ENCODE results near the gene CACNB3.

GRCh38 chr12:48823281-48823680 is 5.0 kb downstream of the CACNB3 start:
- TF ChIP-seq CTCF (IDR thresholded peaks at IDR 0.05; ENCODE audit: poor library complexity) (no peak), EZH2 (IDR thresholded peaks at IDR 0.05; ENCODE audit: borderline replicate concordance) (no peak), EZH2phosphoT487 (IDR thresholded peaks at IDR 0.05; ENCODE audit: low read depth, severe bottlenecking, unreplicated experiment) (no peak)
